ENCODE results near the gene MB. TPM values are rescaled to one million over a fixed set of nuclear protein-coding genes. Genes with fewer than 3 reads are reported as not detected.

The MB gene
- total RNA-seq, 6 experiments from 2014 or later, result 0.61 to 10.2 (median 1.3) TPM

- WGBS (ENCODE audit: insufficient coverage, low coverage, low lambda C conversion rate, missing lambda C conversion rate), result 44% methylated on average over 1 of the region's 2 CpGs
- peaks cover 0 to 49% (median 15%) of the 10 kb centered on the region in 4 donors for H3K4me1 ChIP-seq
- intact Hi-C loops (cut with DNase I), result no loop called here
- H3K27me3 ChIP-seq, result no peaks in the 10 kb centered on the region
- ATAC-seq (peak in 1 of 4 donors; percentile 51), DNase-seq (no peak)
- TF ChIP-seq CTCF (IDR thresholded peaks at IDR 0.05) (no peak), POLR2A (IDR thresholded peaks at IDR 0.05) (no peak)
- H3K4me3 ChIP-seq, result no peak overlapping the region
- H3K36me3 ChIP-seq, result peaks cover 3 to 40% (median 22%) of the 10 kb centered on the region in 4 donors
- H3K27ac ChIP-seq, result no peak overlapping the region
- H3K9me3 ChIP-seq, result no peaks in the 10 kb centered on the region
Measured at GRCh38 chr22:35661464-35661863, 44.3 kb upstream of the MB start.

GRCh38 chr22:35660291-35661127 lies 43.4 kb upstream of the MB start:
- H3K4me1 ChIP-seq, result peaks cover 0 to 55% (median 15%) of the 10 kb centered on the region in 4 donors
- H3K36me3 ChIP-seq, result peaks cover 4 to 47% (median 24%) of the 10 kb centered on the region in 4 donors
- no peaks in the 10 kb centered on the region for H3K27me3 ChIP-seq
- TF ChIP-seq CTCF (IDR thresholded peaks at IDR 0.05) (no peak), POLR2A (IDR thresholded peaks at IDR 0.05) (no peak)
- no peaks in the 10 kb centered on the region for H3K9me3 ChIP-seq
- H3K4me3 ChIP-seq, result no peak overlapping the region
- 52% methylated on average over 2 of the region's 2 CpGs for WGBS (ENCODE audit: insufficient coverage, low coverage, low lambda C conversion rate, missing lambda C conversion rate)
- H3K27ac ChIP-seq, result peak overlapping the region in 1 of 3 donors; percentile 13
- DNase-seq (no peak), ATAC-seq (peak; percentile 49 to 68 (median 54))
- intact Hi-C loops (cut with DNase I), result no loop called here

GRCh38 chr22:35657571-35658312 lies 40.6 kb upstream of the MB start:
- Histone ChIP-seq H3K36me3 (peaks cover 4 to 47% (median 27%) of the 10 kb centered on the region in 4 donors), H3K27ac (no peak overlapping the region), H3K9me3 (no peaks in the 10 kb centered on the region), H3K27me3 (no peaks in the 10 kb centered on the region), H3K4me1 (peaks cover 0 to 39% (median 14%) of the 10 kb centered on the region in 4 donors), H3K4me3 (no peak overlapping the region)
- ATAC-seq, result no peak
- WGBS (ENCODE audit: insufficient coverage, low coverage, low lambda C conversion rate, missing lambda C conversion rate), result 56% methylated on average over 3 of the region's 5 CpGs
- TF ChIP-seq CTCF (IDR thresholded peaks at IDR 0.05), result no peak
- intact Hi-C loops (cut with DNase I), result no loop called here
- DNase-seq, result no peak

- no peak for TF ChIP-seq POLR2A (IDR thresholded peaks at IDR 0.05)
- no peak for TF ChIP-seq CTCF (IDR thresholded peaks at IDR 0.05)
- Histone ChIP-seq H3K4me3 (no peak overlapping the region), H3K27ac (no peak overlapping the region), H3K9me3 (no peaks in the 10 kb centered on the region), H3K4me1 (peaks cover 0 to 25% (median 7%) of the 10 kb centered on the region in 4 donors), H3K36me3 (peaks cover 4 to 47% (median 27%) of the 10 kb centered on the region in 4 donors), H3K27me3 (no peaks in the 10 kb centered on the region)
- 66% methylated on average over 4 of the region's 5 CpGs for WGBS (ENCODE audit: insufficient coverage, low coverage, low lambda C conversion rate, missing lambda C conversion rate)
- ATAC-seq (no peak), DNase-seq (no peak)
- intact Hi-C loops (cut with DNase I), result no loop called here
Measured at GRCh38 chr22:35656284-35656752, 39.2 kb upstream of the MB start.

Measured in right lobe of liver (tissue), 6 donors.